HG03097 (cell line): ENCODE measurements around the gene IZUMO4.

Experiments
- ATAC-seq: cut with Tn5 transposase; IDR thresholded peaks from one replicate; pipeline ENCODE4 v1.9.1; 2021; ENCODE audit not compliant: unreplicated experiment, low FRiP score

IZUMO4 gene

DNA sequence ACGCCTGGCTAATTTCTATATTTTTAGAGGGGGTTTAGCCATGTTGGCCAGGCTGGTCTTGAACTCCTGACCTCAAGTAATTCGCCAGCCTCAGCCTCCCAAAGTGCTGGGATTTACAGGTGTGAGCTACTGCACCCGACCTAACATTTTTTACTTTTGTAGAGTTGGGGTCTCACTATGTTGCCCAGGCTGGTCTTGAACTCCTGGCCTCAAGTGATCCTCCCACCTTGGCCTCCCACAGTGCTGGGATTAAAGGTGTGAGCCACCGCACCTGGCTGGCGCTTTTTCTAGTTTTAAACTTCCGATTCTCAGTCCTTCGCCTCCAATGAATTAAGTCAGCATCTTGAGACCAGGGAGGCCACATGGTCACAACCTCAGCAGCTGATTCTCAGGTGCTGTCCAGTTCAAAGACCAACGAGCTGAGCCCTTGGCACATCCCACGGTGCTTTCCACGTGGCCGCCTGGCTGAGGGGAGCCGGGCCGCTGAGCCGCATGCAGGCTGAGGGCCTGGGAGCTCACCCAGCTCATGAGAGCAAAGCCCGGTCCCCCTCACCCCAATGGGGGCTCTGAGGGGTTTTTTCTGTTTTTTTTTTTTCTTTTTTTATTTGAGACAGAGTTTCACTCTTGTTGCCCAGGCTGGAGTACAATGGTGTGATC, 45.6 kb downstream of the IZUMO4 start:
- ATAC-seq, result no peak

DNA sequence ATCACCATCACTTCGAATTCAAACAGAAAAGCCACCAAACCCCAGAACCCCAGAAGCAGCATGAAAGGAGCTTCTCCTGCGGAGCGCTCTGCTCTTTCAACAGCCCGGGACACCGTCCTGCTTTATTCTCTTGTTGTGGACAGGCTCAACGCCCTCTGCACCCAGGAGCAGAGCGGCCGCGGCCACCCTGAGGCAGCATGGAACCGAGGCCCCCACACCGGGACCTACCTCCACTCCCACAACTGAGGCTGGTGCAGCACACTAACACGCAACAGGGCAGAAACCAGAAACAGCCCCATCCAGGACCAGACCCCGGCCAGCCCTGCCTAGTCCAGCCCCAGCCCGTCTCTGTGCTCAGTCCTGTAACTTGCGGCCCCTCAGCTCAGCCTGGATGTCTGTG, 47.5 kb downstream of the IZUMO4 start:
- ATAC-seq, result no peak

DNA sequence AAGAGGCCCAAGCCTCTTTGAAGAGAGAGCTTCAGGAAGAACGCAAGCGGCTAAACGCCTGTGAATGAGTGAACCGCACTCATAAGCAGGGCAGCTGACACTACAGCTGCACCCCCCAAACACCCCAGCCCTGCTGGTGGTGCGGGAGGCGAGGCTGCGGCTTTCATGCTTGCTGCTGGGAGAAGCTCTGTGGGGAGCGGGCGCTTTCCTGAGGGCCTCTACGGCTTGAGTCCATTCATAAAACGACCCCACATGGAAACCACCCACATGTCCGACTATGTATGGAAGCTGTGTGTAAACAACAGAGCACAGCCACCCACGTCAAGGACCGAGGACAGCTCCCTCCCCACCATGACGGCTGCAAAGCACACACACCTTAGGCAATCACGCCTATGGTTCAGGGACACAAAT, 49.1 kb downstream of the IZUMO4 start:
- ATAC-seq, result no peak

DNA sequence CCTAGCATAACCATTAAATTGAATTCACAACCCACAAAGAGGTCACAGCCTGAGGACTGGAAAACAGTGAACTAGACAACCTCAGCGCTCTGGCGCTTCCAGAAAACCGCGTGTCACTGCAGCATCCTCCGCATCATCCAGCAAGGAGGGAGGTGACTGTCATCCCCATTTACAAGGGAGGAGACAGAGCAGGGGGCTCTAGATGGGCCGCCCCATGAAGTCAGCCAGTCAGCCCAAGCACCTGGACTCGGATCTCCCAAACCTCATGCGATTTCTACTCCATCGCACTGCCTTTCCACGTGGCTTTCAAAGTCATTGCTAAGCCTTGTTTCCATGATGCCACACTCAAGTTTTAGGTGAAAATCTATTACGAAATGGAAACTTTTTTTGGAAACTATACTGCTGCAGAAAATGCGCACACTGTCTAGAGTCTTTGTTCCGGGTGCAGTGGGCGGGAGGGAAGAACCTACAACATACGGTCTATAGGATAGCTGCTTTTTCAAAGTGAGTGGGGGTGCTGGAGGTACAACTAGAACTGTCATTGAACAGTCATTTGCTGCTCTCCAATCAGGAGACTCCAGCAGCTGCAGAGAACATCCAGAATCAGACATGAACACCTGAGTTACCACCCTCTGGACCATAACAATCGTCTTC, 51.9 kb downstream of the IZUMO4 start:
- no peak for ATAC-seq
